Gastrocnemius medialis (tissue), 4 donors: ENCODE results near the gene POLD3.

Experiments
- CTCF ChIP-seq, 5 experiments: fragments of 450-650 bp in 3 of 5; fragments of 200-600 bp in 2 of 5; sonication (generic) in 2 of 5; IDR thresholded peaks in 4 of 5; conservative IDR thresholded peaks in 1 of 5; 1 replicate in 4 of 5; 2 replicates in 1 of 5; pipeline ENCODE4 v1.5.1; 2016 to 2019; ENCODE audit warnings: antibody characterized with exemption in 5 of 5, mild to moderate bottlenecking in 3 of 5, moderate library complexity in 3 of 5
- POLR2A ChIP-seq, 2 donors: fragments of 450-650 bp; IDR thresholded peaks; one replicate each; pipeline ENCODE4 v1.6.1; 2017; ENCODE audit warnings: antibody characterized with exemption in 2 of 2, mild to moderate bottlenecking in 2 of 2, moderate library complexity in 2 of 2

DNA sequence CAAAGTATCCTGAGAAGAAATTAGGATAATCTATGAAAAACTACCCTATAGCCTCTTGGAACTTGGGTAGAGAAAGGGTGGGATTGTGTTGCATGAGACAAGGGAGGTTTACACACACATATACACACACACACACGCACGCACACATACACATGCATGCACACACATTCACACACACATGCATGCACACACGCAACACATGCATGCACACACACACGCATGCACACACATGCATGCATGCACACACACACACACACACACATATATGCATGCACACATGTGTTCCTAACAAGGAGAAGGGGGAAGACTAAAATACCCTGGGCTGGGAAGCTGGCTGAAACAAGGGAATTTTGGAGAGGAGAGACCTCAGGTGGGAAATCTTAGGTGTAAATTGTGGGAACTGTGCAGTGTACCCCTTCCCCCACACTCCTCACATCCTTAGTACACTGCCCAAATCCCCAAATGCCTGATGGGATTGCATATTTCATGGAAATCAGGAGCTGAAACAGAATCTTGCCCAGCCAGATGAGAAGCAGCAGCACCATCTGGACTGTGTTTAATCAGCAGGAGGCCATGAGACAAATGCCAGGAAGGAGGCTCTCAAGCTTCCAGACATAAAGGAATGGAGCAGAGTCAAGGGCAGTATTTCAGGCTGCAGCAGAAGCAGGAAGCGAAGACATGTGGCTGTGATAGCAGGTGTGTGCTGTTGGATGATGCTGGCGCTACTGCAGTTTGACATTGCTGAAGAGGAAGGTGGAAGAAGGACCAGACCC, 14.6 kb upstream of the POLD3 start:
- TF ChIP-seq CTCF (IDR thresholded peaks at IDR 0.05 in 4 of 5, conservative IDR thresholded peaks at IDR 0.05 in 1 of 5) (no peak), POLR2A (IDR thresholded peaks at IDR 0.05) (no peak)
